ENCODE results near the gene NIPAL3. TPM values are rescaled to one million over a fixed set of nuclear protein-coding genes. Genes with fewer than 3 reads are reported as not detected.

Gene NIPAL3
- total RNA-seq, 4 donors from 2014 or later, result 22.3 to 45.7 (median 35.6) TPM

- no peak for ATAC-seq
- Histone ChIP-seq H3K27me3 (no peaks in the 10 kb centered on the region), H3K36me3 (no peaks in the 10 kb centered on the region), H3K4me3 (no peak overlapping the region), H3K4me1 (no peaks in the 10 kb centered on the region), H3K9me3 (no peaks in the 10 kb centered on the region), H3K27ac (no peak overlapping the region)
- 88 to 96% methylated on average over 1 of the region's 1 CpG for WGBS, 2 donors (ENCODE audit: low coverage in 1 of 2)
- TF ChIP-seq POLR2AphosphoS5 (IDR thresholded peaks at IDR 0.05) (no peak), POLR2A (IDR thresholded peaks at IDR 0.05) (no peak)
Measured at GRCh38 chr1:24406788-24407187, 8.8 kb upstream of the NIPAL3 start.

- no peaks in the 10 kb centered on the region for H3K27me3 ChIP-seq
- H3K36me3 ChIP-seq, result no peaks in the 10 kb centered on the region
- H3K4me1 ChIP-seq, result peaks cover 0 to 10% (median 0%) of the 10 kb centered on the region in 3 donors
- no peak overlapping the region for H3K4me3 ChIP-seq
- no peak for TF ChIP-seq CTCF (IDR thresholded peaks at IDR 0.05)
- no peak for TF ChIP-seq POLR2A (IDR thresholded peaks at IDR 0.05)
- no peak for TF ChIP-seq EP300 (IDR thresholded peaks at IDR 0.05)
- no peak for TF ChIP-seq POLR2AphosphoS5 (IDR thresholded peaks at IDR 0.05)
- 61 to 70% methylated on average over 3 of the region's 3 CpGs for WGBS, 2 donors (ENCODE audit: low coverage in 1 of 2)
- ATAC-seq, result no peak
- H3K9me3 ChIP-seq, result no peaks in the 10 kb centered on the region
- no peak overlapping the region for H3K27ac ChIP-seq
Measured at GRCh38 chr1:24409535-24409934, 6.1 kb upstream of the NIPAL3 start.

- Histone ChIP-seq H3K27ac (no peak overlapping the region), H3K9me3 (no peaks in the 10 kb centered on the region), H3K4me3 (no peak overlapping the region), H3K27me3 (no peaks in the 10 kb centered on the region), H3K36me3 (no peaks in the 10 kb centered on the region), H3K4me1 (peaks cover 0 to 18% (median 0%) of the 10 kb centered on the region in 3 donors)
- TF ChIP-seq POLR2A (IDR thresholded peaks at IDR 0.05), result no peak
- no peak for TF ChIP-seq POLR2AphosphoS5 (IDR thresholded peaks at IDR 0.05)
- TF ChIP-seq EP300 (IDR thresholded peaks at IDR 0.05), result no peak
- TF ChIP-seq CTCF (IDR thresholded peaks at IDR 0.05), result no peak
- no peak for ATAC-seq
- WGBS, 2 donors (ENCODE audit: low coverage in 1 of 2), result 90 to 93% methylated on average over 4 to 5 of the region's 7 CpGs
Measured at GRCh38 chr1:24410750-24411149, 4.9 kb upstream of the NIPAL3 start.

- Histone ChIP-seq H3K4me1 (peaks cover 0 to 26% (median 7%) of the 10 kb centered on the region in 3 donors), H3K4me3 (no peak overlapping the region), H3K27ac (no peak overlapping the region), H3K27me3 (no peaks in the 10 kb centered on the region), H3K36me3 (no peaks in the 10 kb centered on the region), H3K9me3 (no peaks in the 10 kb centered on the region)
- TF ChIP-seq POLR2AphosphoS5 (IDR thresholded peaks at IDR 0.05) (no peak), POLR2A (IDR thresholded peaks at IDR 0.05) (no peak), CTCF (IDR thresholded peaks at IDR 0.05) (no peak), EP300 (IDR thresholded peaks at IDR 0.05) (no peak)
- ATAC-seq, result no peak
- WGBS, 2 donors (ENCODE audit: low coverage in 1 of 2), result 79% methylated on average over 6 of the region's 6 CpGs
Measured at GRCh38 chr1:24411963-24412362, 3.6 kb upstream of the NIPAL3 start.

GRCh38 chr1:24412408-24412807 is 3.2 kb upstream of the NIPAL3 start:
- Histone ChIP-seq H3K27me3 (no peaks in the 10 kb centered on the region), H3K9me3 (no peaks in the 10 kb centered on the region), H3K27ac (no peak overlapping the region), H3K4me1 (peaks cover 0 to 31% (median 10%) of the 10 kb centered on the region in 3 donors), H3K4me3 (no peak overlapping the region), H3K36me3 (no peaks in the 10 kb centered on the region)
- no peak for ATAC-seq
- TF ChIP-seq POLR2AphosphoS5 (IDR thresholded peaks at IDR 0.05) (no peak), POLR2A (IDR thresholded peaks at IDR 0.05) (no peak), EP300 (IDR thresholded peaks at IDR 0.05) (no peak), CTCF (IDR thresholded peaks at IDR 0.05) (no peak)
- 78 to 100% methylated on average over 1 of the region's 1 CpG for WGBS, 2 donors (ENCODE audit: low coverage in 1 of 2)

Data from gastroesophageal sphincter (tissue), 4 donors.